GM21825 (cell line): Measurements from ENCODE around the gene POSTN.

Experiments used
- ATAC-seq: cut with Tn5 transposase; IDR thresholded peaks from one replicate; pipeline ENCODE4 v1.9.1; 2021; ENCODE audit warnings: mild to moderate bottlenecking, moderate library complexity; ENCODE audit not compliant: unreplicated experiment

Gene POSTN

GRCh38 chr13:37598597-37598996, at the start of gene POSTN:
POSTN (minus strand) TSS chr13:37598768; CDS start chr13:37598726, 42 bp downstream.
- ATAC-seq, result no peak

- ATAC-seq, result no peak
Observed at GRCh38 chr13:37647031-37647650, 48.6 kb upstream of the POSTN start.

- ATAC-seq, result no peak
Observed at GRCh38 chr13:37646531-37646930, 48.0 kb upstream of the POSTN start.

GRCh38 chr13:37645181-37645740, 46.7 kb upstream of the POSTN start:
- no peak for ATAC-seq

GRCh38 chr13:37641391-37641790, 42.8 kb upstream of the POSTN start:
- ATAC-seq, result no peak

GRCh38 chr13:37640499-37640898, 41.9 kb upstream of the POSTN start:
- no peak for ATAC-seq

- no peak for ATAC-seq
Observed at GRCh38 chr13:37636701-37637100, 38.1 kb upstream of the POSTN start.

- ATAC-seq, result no peak
Observed at GRCh38 chr13:37632294-37632693, 33.7 kb upstream of the POSTN start.

- ATAC-seq, result no peak
Observed at GRCh38 chr13:37627428-37627827, 28.9 kb upstream of the POSTN start.

GRCh38 chr13:37621811-37622361, 23.3 kb upstream of the POSTN start:
- no peak for ATAC-seq

GRCh38 chr13:37618554-37618953, 20.0 kb upstream of the POSTN start:
- ATAC-seq, result no peak

GRCh38 chr13:37617173-37617572, 18.6 kb upstream of the POSTN start:
- no peak for ATAC-seq

- ATAC-seq, result no peak
Observed at GRCh38 chr13:37616131-37616530, 17.6 kb upstream of the POSTN start.

- ATAC-seq, result no peak
Observed at GRCh38 chr13:37615276-37615675, 16.7 kb upstream of the POSTN start.

GRCh38 chr13:37613638-37614037, 15.1 kb upstream of the POSTN start:
- ATAC-seq, result no peak

GRCh38 chr13:37613236-37613635, 14.7 kb upstream of the POSTN start:
- ATAC-seq, result no peak

- ATAC-seq, result no peak
Observed at GRCh38 chr13:37608750-37609339, 10.3 kb upstream of the POSTN start.

- no peak for ATAC-seq
Observed at GRCh38 chr13:37602733-37603381, 4.3 kb upstream of the POSTN start.

- no peak for ATAC-seq
Observed at GRCh38 chr13:37601648-37602440, 3.3 kb upstream of the POSTN start.

GRCh38 chr13:37599519-37599918, 951 bp upstream of the POSTN start:
- no peak for ATAC-seq

GRCh38 chr13:37597477-37598025, 1.0 kb downstream of the POSTN start:
- ATAC-seq, result no peak
